HG02763 (cell line): Measurements from ENCODE around the gene ANAPC5.
A peak's percentile ranks its signal among the peaks of the same experiment; 100 is the strongest.
"Not testable (repeated sequence)": the region's sequence is repeated elsewhere in the genome, so short reads cannot be mapped to it uniquely, and the experiment has no call there.

Experiments used
- ATAC-seq: cut with Tn5 transposase; IDR thresholded peaks from one replicate; pipeline ENCODE4 v1.9.1; 2021; ENCODE audit warnings: mild to moderate bottlenecking, moderate library complexity; ENCODE audit not compliant: unreplicated experiment

Gene ANAPC5

GRCh38 chr12:121323908-121324307 lies 28.3 kb downstream of the ANAPC5 start:
- ATAC-seq: no peak

GRCh38 chr12:121318121-121318520 lies 34.1 kb downstream of the ANAPC5 start:
- no peak for ATAC-seq

- no peak for ATAC-seq
Observed at GRCh38 chr12:121314431-121314830, 37.8 kb downstream of the ANAPC5 start.

DNA sequence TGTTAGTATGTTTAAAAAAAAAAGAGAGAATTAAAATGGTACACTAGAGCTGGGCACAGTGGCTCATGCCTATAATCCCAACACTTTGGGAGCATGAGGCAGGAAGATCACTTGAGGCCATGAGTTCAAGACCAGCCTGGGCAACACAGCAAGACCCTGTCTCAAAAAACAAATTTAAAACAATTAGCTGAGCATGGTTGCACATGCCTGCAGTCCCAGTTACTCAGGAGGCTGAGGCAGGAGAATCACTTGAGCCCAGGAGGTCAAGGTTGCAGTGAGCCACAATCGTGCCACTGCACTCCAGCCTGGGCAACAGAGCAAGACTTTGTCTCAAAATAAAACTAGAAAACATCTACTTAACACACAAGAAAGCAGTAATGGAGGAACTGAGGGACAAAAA lies 42.0 kb downstream of the ANAPC5 start:
- not testable (repeated sequence) for ATAC-seq

- not testable (repeated sequence) for ATAC-seq
Observed at GRCh38 chr12:121307397-121307796, 44.8 kb downstream of the ANAPC5 start.

DNA sequence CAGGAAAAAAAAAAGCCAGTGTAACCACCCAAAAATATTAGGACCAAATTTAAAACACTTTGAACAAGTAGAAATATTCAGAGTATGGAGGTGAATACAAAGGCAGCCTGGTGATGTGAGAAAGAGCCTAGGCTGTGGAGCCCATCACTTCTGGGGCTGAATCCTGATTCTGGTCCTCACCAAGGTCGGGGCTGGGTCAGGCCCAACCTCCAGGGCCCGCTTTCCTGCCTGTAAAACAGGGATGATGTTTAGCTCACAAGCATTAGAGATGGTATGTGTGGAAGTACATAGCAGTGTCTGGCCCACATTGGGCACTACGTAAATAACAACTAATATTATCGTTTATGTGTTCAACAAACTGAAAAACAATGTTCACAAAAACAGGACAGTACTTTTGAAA lies 47.9 kb downstream of the ANAPC5 start:
- ATAC-seq: no peak

DNA sequence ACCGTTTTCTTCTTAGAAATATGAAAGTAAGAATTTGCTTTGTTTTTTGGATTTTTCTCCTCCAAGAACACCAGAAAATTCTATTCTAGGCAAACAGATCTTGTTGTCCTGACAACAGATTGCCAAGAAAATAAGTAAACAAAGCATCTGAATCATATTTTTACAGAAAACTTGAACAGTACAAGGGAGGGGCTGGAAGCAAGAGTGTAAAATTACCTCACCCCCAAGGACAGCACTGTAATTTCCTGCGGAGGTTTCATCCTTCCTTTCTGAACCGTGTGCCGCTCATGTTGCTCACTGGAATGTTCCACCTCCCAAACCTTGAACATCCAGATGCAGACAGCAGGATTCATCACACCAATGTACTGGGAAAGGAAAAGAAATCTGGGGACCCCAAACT lies 50.3 kb downstream of the ANAPC5 start:
- no peak for ATAC-seq

- no peak for ATAC-seq
Observed at GRCh38 chr12:121300083-121300819, 52.0 kb downstream of the ANAPC5 start.

DNA sequence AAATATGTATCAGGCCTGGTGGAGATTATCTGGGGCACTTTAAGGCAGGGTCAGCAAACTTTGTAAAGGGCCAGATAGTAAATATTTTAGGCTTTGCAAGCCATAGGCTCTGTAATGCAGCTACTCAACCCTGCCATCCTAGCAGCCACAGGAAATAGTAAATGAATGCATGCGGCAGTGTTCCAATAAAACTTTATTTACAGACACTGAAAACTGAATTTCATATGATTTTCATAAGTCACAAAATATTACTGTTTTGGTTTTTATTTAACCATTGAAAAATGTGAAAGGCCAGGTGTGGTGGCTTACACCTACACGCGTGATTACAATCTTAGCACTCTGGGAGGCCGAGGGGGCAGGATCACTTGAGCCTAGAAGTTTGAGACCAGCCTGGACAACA lies 52.5 kb downstream of the ANAPC5 start:
- no peak for ATAC-seq

DNA sequence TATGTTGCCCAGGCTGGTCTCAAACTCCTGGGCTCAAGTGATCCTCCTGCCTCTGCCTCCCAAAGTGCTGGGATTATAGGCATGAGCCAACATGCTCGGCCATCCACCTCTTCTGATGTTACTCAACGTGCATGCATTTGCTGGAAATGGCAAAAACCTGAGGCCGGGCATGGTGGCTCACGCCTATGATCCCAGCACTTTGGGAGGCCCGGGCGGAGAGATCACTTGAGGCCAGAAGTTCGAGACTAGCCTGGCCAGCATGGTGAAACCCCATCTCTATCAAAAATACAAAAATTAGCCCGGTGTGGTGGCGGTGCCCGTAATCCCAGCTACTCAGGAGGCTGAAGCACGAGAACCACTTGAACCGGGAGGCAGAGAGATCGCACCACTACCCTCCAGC lies 53.8 kb downstream of the ANAPC5 start:
- ATAC-seq: not testable (repeated sequence)

GRCh38 chr12:121297435-121297991 lies 54.7 kb downstream of the ANAPC5 start:
- ATAC-seq: no peak

GRCh38 chr12:121296618-121297434 lies 55.4 kb downstream of the ANAPC5 start, which contains the start of gene CAMKK2:
Gene CAMKK2, minus strand, starts transcription at chr12:121296709. Its CDS starts 22,183 bp downstream, at chr12:121274526.
- ATAC-seq: peak; percentile 70

DNA sequence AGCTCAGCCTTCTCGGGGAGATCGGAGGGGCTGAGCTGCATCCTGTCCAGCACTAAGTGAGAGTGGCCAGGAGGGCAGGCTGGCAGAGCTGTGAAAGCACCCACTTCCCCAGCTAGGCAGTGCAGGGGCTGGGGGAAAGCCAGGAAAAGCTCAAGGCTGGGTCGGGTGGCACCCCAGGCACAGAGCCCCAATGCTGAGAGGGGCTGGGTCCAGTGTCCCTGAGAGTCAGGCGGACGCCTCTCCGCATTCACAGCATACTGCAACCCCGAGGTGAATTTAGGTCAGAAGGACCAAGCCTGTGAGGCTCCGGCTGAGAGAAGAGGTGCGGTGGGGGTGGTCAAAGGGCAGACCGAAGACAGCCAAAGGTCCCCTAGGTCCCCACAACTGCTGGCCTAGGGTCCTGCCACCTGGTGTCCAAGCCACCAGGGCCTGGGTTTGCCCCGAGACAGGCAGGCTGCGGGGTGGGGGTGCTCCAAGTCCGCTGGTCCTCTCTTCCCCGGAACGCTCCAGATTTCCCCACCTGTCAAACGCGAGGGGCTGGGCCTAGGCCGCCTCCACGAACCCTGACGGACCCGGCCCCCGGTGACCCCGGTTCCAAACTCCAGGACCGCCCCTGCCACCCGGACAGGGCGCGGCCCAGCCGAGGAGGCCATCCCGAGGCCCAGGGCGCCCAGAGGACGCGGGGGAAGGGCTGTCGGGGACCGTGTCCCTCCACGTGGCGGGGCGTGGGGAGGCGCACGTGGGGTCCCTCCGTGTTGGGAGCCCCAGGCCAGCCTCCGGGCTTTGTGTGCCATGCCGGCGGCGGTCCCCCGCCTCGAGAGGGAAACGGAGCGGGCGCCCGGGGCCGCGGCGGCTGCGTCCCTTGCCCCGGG lies 56.2 kb downstream of the ANAPC5 start:
- peak; percentile 14 for ATAC-seq

DNA sequence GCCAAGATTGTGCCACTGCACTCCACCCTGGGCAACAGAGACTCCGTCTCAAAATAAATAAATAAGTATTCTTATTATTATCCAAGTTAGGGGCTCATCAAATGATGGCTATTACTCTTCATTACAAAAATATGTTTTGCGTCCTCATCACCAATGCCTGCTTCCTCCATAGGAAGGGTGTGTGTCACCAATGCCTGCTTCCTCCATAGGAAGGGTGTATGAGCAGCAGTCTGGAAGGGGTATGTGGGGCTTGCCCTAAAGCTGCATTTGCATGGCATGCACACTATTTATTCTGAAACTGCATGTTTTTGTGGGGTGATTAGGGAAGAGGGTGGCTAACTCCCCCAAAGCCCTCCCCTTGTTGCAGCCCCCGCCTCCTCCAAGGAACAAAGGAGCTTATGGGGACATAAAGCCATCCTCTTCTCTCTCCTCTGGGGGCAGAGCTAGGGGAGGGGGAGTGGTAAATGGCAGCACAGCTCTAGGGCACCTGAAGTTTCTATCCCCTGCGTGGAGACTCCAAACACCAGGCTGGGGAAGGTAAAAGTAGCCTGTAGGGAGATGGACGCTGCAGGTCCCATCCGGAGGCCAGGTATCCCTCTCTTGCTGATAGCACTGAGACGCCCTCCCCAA lies 57.0 kb downstream of the ANAPC5 start:
- no peak for ATAC-seq

DNA sequence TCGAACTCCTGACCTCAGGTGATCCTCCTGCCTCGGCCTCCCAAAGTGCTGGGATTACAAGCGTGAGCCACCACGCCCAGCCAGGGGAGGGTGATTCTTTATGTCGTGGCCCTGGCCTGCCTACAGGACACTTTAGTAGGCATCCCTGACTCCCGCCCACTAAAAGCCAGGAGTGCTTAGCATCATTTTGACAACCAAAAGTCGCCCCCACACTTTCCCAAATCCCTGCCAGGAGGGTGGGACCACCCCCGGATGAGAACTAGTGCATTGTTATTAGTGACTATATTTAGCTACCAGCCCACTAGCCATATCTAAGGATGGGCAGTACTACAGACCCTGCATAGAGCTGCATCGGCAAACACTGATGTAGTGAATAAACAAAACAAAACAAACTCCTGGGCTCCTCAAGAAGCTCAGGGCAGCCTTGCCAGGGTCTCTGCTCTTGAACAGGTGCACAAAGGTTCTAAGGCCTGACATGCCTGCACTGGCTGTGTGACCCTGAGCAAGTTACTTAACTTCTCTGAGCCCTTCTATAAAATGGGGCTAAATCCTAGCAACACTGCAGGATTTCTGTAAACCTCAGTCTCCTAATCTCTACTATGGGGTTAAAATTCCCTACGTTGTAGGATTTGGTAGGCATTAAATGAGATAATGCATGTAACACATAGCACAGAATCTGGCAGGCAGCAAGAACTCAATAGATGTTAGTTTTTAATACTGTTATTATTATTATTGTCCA lies 57.9 kb downstream of the ANAPC5 start:
- no peak for ATAC-seq

- ATAC-seq: no peak
Observed at GRCh38 chr12:121293603-121294002, 58.6 kb downstream of the ANAPC5 start.

GRCh38 chr12:121290410-121290809 lies 61.8 kb downstream of the ANAPC5 start:
- ATAC-seq: no peak

- no peak for ATAC-seq
Observed at GRCh38 chr12:121289962-121290361, 62.2 kb downstream of the ANAPC5 start.

- no peak for ATAC-seq
Observed at GRCh38 chr12:121288986-121289385, 63.2 kb downstream of the ANAPC5 start.
